H1 (cell line): ENCODE results near the gene TRMT61B. TPM values are rescaled to one million over a fixed set of nuclear protein-coding genes. Genes with fewer than 3 reads are reported as not detected.

Source experiments
- CTCF ChIA-PET: fragments of 300-600 bp; sonication (Branson Sonifier 250); formaldehyde crosslinking; loops from one replicate; lab custom pipeline; 2021; ENCODE audit not compliant: partially characterized antibody; lab: Charles Lee
- POLR2A ChIA-PET: fragments of 300-600 bp; sonication (Branson Sonifier 250); formaldehyde crosslinking; loops from one replicate; lab custom pipeline; 2021; ENCODE audit warnings: inconsistent platforms; ENCODE audit not compliant: partially characterized antibody; lab: Charles Lee
- DNase-seq, 2 experiments: peaks; one replicate each; pipeline versions ENCODE4 v3.0.0 to v3.0.0-alpha.2; 2010 to 2022; ENCODE audit warnings: low spot score in 2 of 2, low read depth in 1 of 2, mixed read lengths in 1 of 2
- FAIRE-seq: peaks from 2 replicates; lab custom pipeline; 2011; peaks lifted over from hg19 to GRCh38; lab: Jason Lieb, UNC
- H2AFZ ChIP-seq: 2 replicates; pipeline ENCODE4 v1.8.1; 2012; ENCODE audit warnings: low read length, inconsistent platforms
- H2AK5ac ChIP-seq: 2 replicates; pipeline ENCODE4 v1.6.1; 2013; ENCODE audit warnings: low read depth, low read length
- H2BK120ac ChIP-seq: replicated peaks from 2 replicates; pipeline ENCODE3; 2013; ENCODE audit warnings: low read depth, low read length, inconsistent platforms
- H2BK12ac ChIP-seq: 2 replicates; pipeline ENCODE4 v1.6.1; 2013; ENCODE audit warnings: low read depth, low read length
- H2BK15ac ChIP-seq: 2 replicates; pipeline ENCODE4 v1.6.1; 2013; ENCODE audit warnings: low read length
- H2BK20ac ChIP-seq: 2 replicates; pipeline ENCODE4 v1.6.1; 2013; ENCODE audit warnings: low read length
- H2BK5ac ChIP-seq: 2 replicates; pipeline ENCODE4 v1.6.1; 2013; ENCODE audit warnings: low read depth, low read length
- H3K14ac ChIP-seq: 2 replicates; pipeline ENCODE4 v1.6.1; 2013; ENCODE audit warnings: inconsistent platforms; ENCODE audit not compliant: insufficient read length
- H3K18ac ChIP-seq: 2 replicates; pipeline ENCODE4 v1.6.1; 2013; ENCODE audit warnings: low read length; ENCODE audit errors: extremely low read depth
- H3K23ac ChIP-seq: 2 replicates; pipeline ENCODE4 v1.6.1; 2013; ENCODE audit warnings: inconsistent platforms; ENCODE audit not compliant: insufficient read length
- H3K23me2 ChIP-seq: 2 replicates; pipeline ENCODE4 v1.6.1; 2013; ENCODE audit warnings: low read depth, low read length
- H3K27ac ChIP-seq: 2 replicates; pipeline ENCODE4 v1.6.1; 2011; ENCODE audit warnings: low read depth, low read length, inconsistent platforms
- H3K27me3 ChIP-seq, 4 experiments: replicated peaks in 1 of 4; 1 replicate in 1 of 4; 2 replicates in 3 of 4; pipeline versions ENCODE4 v1.6.1 to v1.8.1; 2011 to 2013; ENCODE audit warnings: low read length in 3 of 4, mild to moderate bottlenecking in 3 of 4, inconsistent platforms in 2 of 4, mixed read lengths in 2 of 4, moderate library complexity in 1 of 4; ENCODE audit not compliant: control insufficient read depth in 3 of 4, insufficient read depth in 3 of 4; ENCODE audit errors: extremely low read depth in 1 of 4
- H3K36me3 ChIP-seq, 4 experiments: 2 replicates each; pipeline versions ENCODE4 v1.6.1 to v1.8.1; 2011 to 2013; ENCODE audit warnings: mild to moderate bottlenecking in 4 of 4, low read length in 3 of 4, moderate library complexity in 2 of 4, control low read depth in 1 of 4, inconsistent platforms in 1 of 4; ENCODE audit not compliant: insufficient read depth in 4 of 4, control insufficient read depth in 2 of 4
- H3K4ac ChIP-seq: replicated peaks from 2 replicates; pipeline ENCODE3; 2013; ENCODE audit warnings: low read length, low read depth, mixed read lengths, inconsistent platforms; ENCODE audit not compliant: insufficient read length
- H3K4me1 ChIP-seq, 4 experiments: replicated peaks in 1 of 4; 1 replicate in 1 of 4; 2 replicates in 3 of 4; pipeline versions ENCODE4 v1.6.1 to v1.8.1; 2011 to 2013; ENCODE audit warnings: low read length in 3 of 4, inconsistent platforms in 2 of 4, mixed read lengths in 1 of 4; ENCODE audit not compliant: insufficient read depth in 4 of 4, control insufficient read depth in 3 of 4
- H3K4me2 ChIP-seq, 2 experiments: 2 replicates each; pipeline versions ENCODE4 v1.6.1 to v1.8.1; 2011 to 2013; ENCODE audit warnings: low read depth in 2 of 2, low read length in 2 of 2, control low read depth in 1 of 2, inconsistent platforms in 1 of 2, mild to moderate bottlenecking in 1 of 2; ENCODE audit not compliant: insufficient read depth in 1 of 2
- H3K4me3 ChIP-seq, 4 experiments: fragments of 200-600, 300-600 bp in 1 of 4; sonication (generic), shearing (Covaris generic), sonication (Bioruptor Twin) in 1 of 4; 2 replicates each; pipeline versions ENCODE4 v1.5.1 to v1.8.1; 2011 to 2016; ENCODE audit warnings: low read length in 4 of 4, low read depth in 3 of 4, control low read depth in 2 of 4, inconsistent platforms in 2 of 4, mild to moderate bottlenecking in 2 of 4, mixed read lengths in 1 of 4, moderate library complexity in 1 of 4; ENCODE audit not compliant: insufficient read depth in 2 of 4; ENCODE audit errors: extremely low read depth in 1 of 4
- H3K56ac ChIP-seq: replicated peaks from 2 replicates; pipeline ENCODE3; 2013; ENCODE audit warnings: low read depth, mild to moderate bottlenecking, mixed read lengths, low read length, inconsistent platforms; ENCODE audit not compliant: insufficient read length
- H3K79me1 ChIP-seq: 2 replicates; pipeline ENCODE4 v1.6.1; 2013; ENCODE audit warnings: low read depth, low read length, control low read depth
- H3K79me2 ChIP-seq, 2 experiments: 2 replicates each; pipeline versions ENCODE4 v1.6.1 to v1.8.1; 2012 to 2013; ENCODE audit warnings: low read length in 2 of 2, mild to moderate bottlenecking in 2 of 2, inconsistent platforms in 1 of 2; ENCODE audit not compliant: insufficient read depth in 2 of 2, control insufficient read depth in 1 of 2
- H3K9ac ChIP-seq, 4 experiments: replicated peaks in 1 of 4; 1 replicate in 1 of 4; 2 replicates in 3 of 4; pipeline versions ENCODE4 v1.6.1 to v1.8.1; 2011 to 2013; ENCODE audit warnings: low read depth in 3 of 4, low read length in 3 of 4, control low read depth in 2 of 4, mild to moderate bottlenecking in 2 of 4, moderate library complexity in 2 of 4, inconsistent platforms in 1 of 4; ENCODE audit errors: extremely low read depth in 1 of 4
- H3K9me3 ChIP-seq, 2 experiments: 2 replicates each; pipeline versions ENCODE4 v1.6.1 to v1.8.1; 2012 to 2013; ENCODE audit warnings: mild to moderate bottlenecking in 2 of 2, moderate library complexity in 2 of 2, control low read depth in 1 of 2, inconsistent platforms in 1 of 2, low read depth in 1 of 2, low read length in 1 of 2, mixed read lengths in 1 of 2; ENCODE audit not compliant: insufficient read depth in 2 of 2
- H4K20me1 ChIP-seq, 2 experiments: replicated peaks in 1 of 2; 2 replicates each; pipeline versions ENCODE3 to v1.8.1; 2011 to 2013; ENCODE audit warnings: inconsistent platforms in 2 of 2, low read length in 2 of 2, mild to moderate bottlenecking in 1 of 2; ENCODE audit not compliant: insufficient read depth in 2 of 2, control insufficient read depth in 1 of 2
- H4K5ac ChIP-seq: 2 replicates; pipeline ENCODE4 v1.6.1; 2013; ENCODE audit warnings: low read length, low read depth, mixed read lengths, inconsistent platforms; ENCODE audit not compliant: insufficient read length
- H4K8ac ChIP-seq: 2 replicates; pipeline ENCODE4 v1.8.0; 2013; ENCODE audit warnings: mild to moderate bottlenecking, moderate library complexity, low read length, inconsistent platforms; ENCODE audit not compliant: insufficient read depth; ENCODE audit errors: extremely low read depth
- H4K91ac ChIP-seq: replicated peaks from 2 replicates; pipeline ENCODE3; 2013; ENCODE audit warnings: low read length, mixed read lengths, inconsistent platforms; ENCODE audit not compliant: insufficient read length
- ASH2L ChIP-seq: fragments of 200-600, 300-600 bp; sonication (generic); IDR thresholded peaks from one replicate; pipeline ENCODE4 v1.7.1; 2017; ENCODE audit warnings: low read length
- BCL11A ChIP-seq, 2 experiments: IDR thresholded peaks; one replicate each; pipeline ENCODE4 v1.6.1; 2011; ENCODE audit warnings: low read depth in 2 of 2, low read length in 2 of 2, mild to moderate bottlenecking in 2 of 2
- CREB1 ChIP-seq: IDR thresholded peaks from 2 replicates; pipeline ENCODE4 v1.6.1; 2012; ENCODE audit warnings: inconsistent platforms
- KDM4A ChIP-seq: IDR thresholded peaks from one replicate; pipeline ENCODE4 v1.7.1; 2012; ENCODE audit warnings: low read depth, mild to moderate bottlenecking, moderate library complexity, low read length, inconsistent platforms; ENCODE audit not compliant: severe bottlenecking
- PHF8 ChIP-seq: fragments of 200-600 bp; sonication (generic); conservative IDR thresholded peaks from 2 replicates; pipeline ENCODE4 v1.7.1; 2012; ENCODE audit warnings: low read depth, mild to moderate bottlenecking, inconsistent platforms, low read length, moderate library complexity
- POLR2AphosphoS5 ChIP-seq: IDR thresholded peaks from 2 replicates; pipeline ENCODE4 v1.6.1; 2011; ENCODE audit warnings: low read depth, low read length
- POU5F1 ChIP-seq: IDR thresholded peaks from 2 replicates; pipeline ENCODE4 v1.6.1; 2011; ENCODE audit warnings: low read depth, mild to moderate bottlenecking, low read length, moderate library complexity
- RNF2 ChIP-seq: fragments of 200-900, 300-1000 bp; sonication (generic); IDR thresholded peaks from 2 replicates; pipeline ENCODE4 v1.7.1; 2016; ENCODE audit warnings: borderline replicate concordance, low read depth, mild to moderate bottlenecking, antibody characterized with exemption, low read length; ENCODE audit not compliant: poor library complexity, severe bottlenecking; ENCODE audit errors: missing control alignments
- TCF12 ChIP-seq: IDR thresholded peaks from 2 replicates; pipeline ENCODE4 v1.6.1; 2011; ENCODE audit warnings: low read depth, mild to moderate bottlenecking, low read length
- USF2 ChIP-seq: IDR thresholded peaks from 2 replicates; pipeline ENCODE4 v1.6.1; 2011; ENCODE audit warnings: low read length, improper control_type of control experiment
- WGBS, 2 experiments: shearing (Covaris generic) in 1 of 2; methylation state at CpG; one replicate each; pipeline versions ENCODE4 v1.1.6 to v1.1.7; 2013 to 2015; ENCODE audit warnings: low lambda C conversion rate in 2 of 2, mixed read lengths in 2 of 2, inconsistent platforms in 1 of 2, low coverage in 1 of 2, missing lambda C conversion rate in 1 of 2; ENCODE audit not compliant: insufficient replicate concordance in 2 of 2, insufficient coverage in 1 of 2, insufficient read length in 1 of 2; ENCODE audit errors: extremely low coverage in 1 of 2, missing lambda C conversion rate in 1 of 2; 5-methylcytosine and 5-hydroxymethylcytosine counted together
- polyA plus RNA-seq, 7 experiments: library from polyadenylated mRNA; depleted of rRNA in 3 of 7; stranded (reverse) in 5 of 7; unstranded in 2 of 7; fragments of >200 nt in 5 of 7; fragments of 200-250 nt in 2 of 7; gene quantifications; 1 replicate in 5 of 7; 2 replicates in 1 of 7; 4 replicates in 1 of 7; pipeline versions ENCODE4 v1.2.1 to v1.2.3, GENCODE V29; 2011 to 2013; ENCODE audit warnings: missing spikeins in 2 of 7, mixed read lengths in 2 of 7
- total RNA-seq: library from RNA; stranded (reverse); fragmentation: NEBNext Ultra II Directional; extraction: Animal tissue kit (Norgen Biotek cat#: 25700); gene quantifications from 2 replicates; pipeline ENCODE4 v1.2.1, GENCODE V29; 2021
- TF ChIP-seq, protein P1 (sequence below): IDR thresholded peaks from 2 replicates; pipeline ENCODE4 v1.6.1; 2012; ENCODE audit warnings: inconsistent platforms

The TRMT61B gene
- total and polyA plus RNA-seq, 2 of the 8 experiments (the other 6 are each of a cell fraction or from before 2014, with no cell fraction given), result 10.4 to 27.8 TPM

DNA sequence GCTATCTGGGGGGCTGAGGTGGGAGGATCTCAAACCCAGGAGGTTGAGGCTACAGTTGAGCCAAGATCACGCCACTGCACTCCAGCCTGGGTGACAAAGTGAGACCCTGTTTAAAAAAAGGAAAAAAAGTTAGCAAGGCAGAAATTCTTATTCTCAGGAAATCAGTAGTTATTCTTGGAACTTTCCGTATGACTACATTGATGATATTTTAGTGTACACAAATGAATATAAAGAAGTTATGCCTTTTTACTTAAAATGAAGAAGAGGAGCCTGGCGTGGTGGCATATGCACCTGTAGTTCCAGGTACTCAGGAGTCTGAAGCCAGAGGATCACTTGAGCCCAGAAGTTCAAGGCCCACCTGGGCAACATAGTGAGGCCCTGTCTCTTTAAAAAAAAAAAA is 52.1 kb downstream of the TRMT61B start:
- no peaks in the 10 kb centered on the region for H3K27me3 ChIP-seq
- H2BK15ac ChIP-seq, result no peak overlapping the region
- POLR2A ChIA-PET, result interaction anchor here (0.7 kb wide), 1 partner anchor 8 kb away, joined by 3 read pairs; no protein-coding TSS in a partner anchor
- H4K5ac ChIP-seq, result no peak overlapping the region
- no peak overlapping the region for H2AFZ ChIP-seq
- FAIRE-seq (no peak), DNase-seq (no peak)
- H3K18ac ChIP-seq, result no peak overlapping the region
- no peak overlapping the region for H3K4me2 ChIP-seq
- H3K23me2 ChIP-seq, result no peaks in the 10 kb centered on the region; the same call in 1 of the 2 replicates
- no peak overlapping the region for H2BK120ac ChIP-seq
- H3K4me3 ChIP-seq, result no peak overlapping the region
- no peak overlapping the region for H3K23ac ChIP-seq
- H3K56ac ChIP-seq, result no peak overlapping the region
- no peak overlapping the region for H3K14ac ChIP-seq
- H4K20me1 ChIP-seq, result no peaks in the 10 kb centered on the region
- WGBS, 2 experiments, result 90% methylated on average over 3 of the region's 3 CpGs; no CpG with 5 or more reads in 1 of the 2 experiments
- no peak overlapping the region for H2BK12ac ChIP-seq
- H4K91ac ChIP-seq, result no peak overlapping the region
- H3K9ac ChIP-seq, result no peak overlapping the region
- no peaks in the 10 kb centered on the region for H3K79me2 ChIP-seq
- H3K4ac ChIP-seq, result no peak overlapping the region
- H2BK20ac ChIP-seq, result no peak overlapping the region
- no peaks in the 10 kb centered on the region for H3K79me1 ChIP-seq
- no peak overlapping the region for H4K8ac ChIP-seq
- no peak overlapping the region for H3K27ac ChIP-seq
- H2AK5ac ChIP-seq, result no peak overlapping the region
- no peaks in the 10 kb centered on the region for H3K4me1 ChIP-seq
- no peak overlapping the region for H2BK5ac ChIP-seq
- TF ChIP-seq TCF12, result no peak
- TF ChIP-seq POU5F1, result no peak
- no peak for TF ChIP-seq POLR2AphosphoS5
- TF ChIP-seq PHF8, result no peak
- TF ChIP-seq USF2, result no peak
- TF ChIP-seq ASH2L, result no peak
- TF ChIP-seq, protein P1, sequence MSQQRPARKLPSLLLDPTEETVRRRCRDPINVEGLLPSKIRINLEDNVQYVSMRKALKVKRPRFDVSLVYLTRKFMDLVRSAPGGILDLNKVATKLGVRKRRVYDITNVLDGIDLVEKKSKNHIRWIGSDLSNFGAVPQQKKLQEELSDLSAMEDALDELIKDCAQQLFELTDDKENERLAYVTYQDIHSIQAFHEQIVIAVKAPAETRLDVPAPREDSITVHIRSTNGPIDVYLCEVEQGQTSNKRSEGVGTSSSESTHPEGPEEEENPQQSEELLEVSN, result no peak
- TF ChIP-seq BCL11A (IDR thresholded peaks at IDR 0.05; ENCODE audit: low read depth in 2 of 2, low read length in 2 of 2), result no peak
- TF ChIP-seq KDM4A, result no peak
- no peak for TF ChIP-seq RNF2
- TF ChIP-seq CREB1, result no peak
- TF ChIP-seq, all 59 proteins: peak for 0
- Histone ChIP-seq H3K9me3 (no peaks in the 10 kb centered on the region), H3K36me3 (no peaks in the 10 kb centered on the region)
- CTCF ChIA-PET, result no interaction called here
